WTC11 (cell line): ENCODE measurements around the gene TUBB8.

ENCODE experiments used
- ATF3 ChIP-seq: sonication (generic); formaldehyde crosslinking; conservative IDR thresholded peaks from 2 replicates; pipeline ENCODE4 v1.8.1; 2022; ENCODE audit warnings: mild to moderate bottlenecking, missing genetic modification reagents
- CTCF ChIP-seq: fragments of 200-600 bp; IDR thresholded peaks from 2 replicates; pipeline ENCODE4 v1.8.0; 2022; ENCODE audit warnings: antibody characterized with exemption
- HMGXB4 ChIP-seq: sonication (generic); formaldehyde crosslinking; IDR thresholded peaks from 2 replicates; pipeline ENCODE4 v1.8.1; 2023; ENCODE audit warnings: mild to moderate bottlenecking, moderate library complexity, missing genetic modification reagents
- IRF1 ChIP-seq: sonication (generic); formaldehyde crosslinking; IDR thresholded peaks from 2 replicates; pipeline ENCODE4 v1.8.0; 2023; ENCODE audit warnings: missing genetic modification reagents
- MXD4 ChIP-seq: fragments of 250-450 bp; sonication (Bioruptor Pico); IDR thresholded peaks from 2 replicates; pipeline ENCODE4 v1.8.0; 2021; ENCODE audit warnings: mild to moderate bottlenecking, moderate library complexity, borderline replicate concordance
- OVOL2 ChIP-seq: fragments of 250-450 bp; sonication (Bioruptor Pico); IDR thresholded peaks from 2 replicates; pipeline ENCODE4 v1.9.0; 2021; ENCODE audit warnings: mild to moderate bottlenecking, borderline replicate concordance
- SMAD4 ChIP-seq: sonication (generic); formaldehyde crosslinking; IDR thresholded peaks from 2 replicates; pipeline ENCODE4 v1.8.0; 2022; ENCODE audit warnings: mild to moderate bottlenecking, missing genetic modification reagents
- SP1 ChIP-seq: sonication (generic); formaldehyde crosslinking; conservative IDR thresholded peaks from 2 replicates; pipeline ENCODE4 v1.8.1; 2022; ENCODE audit warnings: missing genetic modification reagents
- TEAD4 ChIP-seq: sonication (generic); formaldehyde crosslinking; IDR thresholded peaks from 2 replicates; pipeline ENCODE4 v1.8.0; 2022; ENCODE audit warnings: mild to moderate bottlenecking, missing genetic modification reagents
- ZBTB21 ChIP-seq: sonication (generic); formaldehyde crosslinking; IDR thresholded peaks from 2 replicates; pipeline ENCODE4 v1.8.1; 2023; ENCODE audit warnings: mild to moderate bottlenecking, missing genetic modification reagents, borderline replicate concordance
- ZNF423 ChIP-seq: fragments of 250-450 bp; sonication (Bioruptor Pico); IDR thresholded peaks from 2 replicates; pipeline ENCODE4 v2.1.2; 2022; ENCODE audit warnings: mild to moderate bottlenecking, moderate library complexity

GRCh38 chr10:96466-96865, 47.4 kb upstream of the TUBB8 start:
- TF ChIP-seq ZNF423 = no peak
- TF ChIP-seq CTCF = no peak
- no peak for TF ChIP-seq MXD4 (CRISPR knock-in tag)
- TF ChIP-seq ZBTB21 = no peak
- TF ChIP-seq SMAD4 (CRISPR knock-in tag) = no peak
- no peak for TF ChIP-seq ATF3 (CRISPR knock-in tag)
- no peak for TF ChIP-seq SP1 (CRISPR knock-in tag)
- TF ChIP-seq IRF1 (CRISPR knock-in tag) = no peak
- TF ChIP-seq TEAD4 (CRISPR knock-in tag) = no peak
- no peak for TF ChIP-seq HMGXB4 (CRISPR knock-in tag)
- no peak for TF ChIP-seq OVOL2
